K562 treated with DMSO at 1 percent for 24 hours (cell line): Measurements from ENCODE around the gene KRT79. TPM values are rescaled to one million over a fixed set of nuclear protein-coding genes. Genes with fewer than 3 reads are reported as not detected.

Experiments
- total RNA-seq: library from RNA; unstranded; fragments of 300-600 nt; gene quantifications from 2 replicates; pipeline ENCODE4 v1.2.3, GENCODE V29; 2022; ENCODE audit warnings: low read depth; ENCODE audit not compliant: insufficient read depth

KRT79 gene
- total RNA-seq: not detected in 2 replicates

GRCh38 chr12:52833922-52834726 lies at the start of gene KRT79:
TSS of gene KRT79 (minus strand) at chr12:52834311. CDS start at chr12:52834260, 51 bp downstream.

DNA sequence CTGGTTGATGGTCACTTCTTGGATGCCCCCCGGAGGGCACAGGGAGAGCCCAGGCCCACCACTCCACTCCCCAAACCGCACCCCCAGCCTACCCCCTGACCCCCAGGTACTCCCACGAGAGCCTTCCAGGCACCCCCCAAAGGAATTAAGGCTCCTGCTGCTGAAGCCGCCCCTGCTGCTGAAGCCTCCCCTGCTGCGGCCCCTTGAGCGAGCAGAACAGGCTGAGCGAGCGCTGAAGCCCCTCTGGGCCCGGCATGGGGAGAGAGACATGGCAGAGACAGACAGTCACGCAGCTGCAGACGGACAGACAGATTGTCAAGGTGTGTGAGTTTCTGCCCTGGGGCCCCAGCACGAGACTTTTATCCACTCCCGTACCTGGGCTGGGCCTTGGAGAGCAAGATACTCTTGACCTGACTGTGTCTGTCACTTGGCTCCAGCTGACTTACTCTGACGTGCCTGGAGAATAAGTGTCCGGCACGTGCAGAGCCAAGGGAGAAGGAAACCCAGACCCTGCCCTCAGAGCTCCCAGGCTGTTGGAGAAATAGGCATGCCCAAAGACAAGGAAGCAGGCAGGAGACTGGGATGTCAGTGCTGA lies 14.6 kb upstream of the KRT79 start, which contains the start of gene KRT78:
KRT78 (minus strand) TSS at position 334 of the 595 bp plus-strand sequence; CDS start at position 270, 64 bp downstream.

DNA sequence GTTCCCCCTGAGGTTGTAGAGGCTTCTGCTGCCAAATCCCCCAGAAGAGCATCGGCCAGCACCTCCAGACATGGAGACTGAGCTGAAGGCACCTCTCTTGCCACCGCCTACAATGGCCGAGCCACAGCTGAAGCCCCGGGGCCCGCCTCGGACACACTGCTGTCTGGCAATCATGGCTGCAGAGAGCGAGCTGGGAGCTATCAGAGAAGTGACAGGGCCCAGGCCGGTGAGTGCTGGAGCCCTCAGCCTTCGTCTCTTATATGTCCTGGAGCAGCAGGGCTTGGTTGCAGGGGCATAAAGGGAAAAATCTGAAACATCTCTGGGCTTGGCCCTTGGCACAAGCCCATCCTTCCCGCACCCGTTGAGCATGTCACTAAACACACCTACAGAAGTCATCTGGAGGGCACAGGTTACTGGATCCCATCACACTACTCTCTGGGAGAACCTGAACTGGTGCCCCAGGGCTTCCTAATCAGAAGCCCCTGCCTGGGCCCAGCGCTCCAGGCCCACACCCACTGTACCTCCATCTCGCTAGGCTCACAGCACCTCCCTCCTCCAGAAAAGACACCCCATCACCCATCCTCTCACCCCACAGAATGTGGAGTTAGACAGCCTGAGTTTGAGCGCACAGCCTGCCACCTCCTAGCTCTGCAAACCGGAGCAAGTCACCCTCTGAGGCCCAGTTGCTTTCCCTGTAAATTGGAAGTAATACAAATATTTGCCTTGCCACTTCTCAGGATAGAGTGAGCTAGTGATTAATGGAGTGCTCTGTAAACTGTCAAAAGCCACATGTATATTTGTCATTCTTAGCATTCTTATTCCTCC lies 20.0 kb downstream of the KRT79 start, which contains the start of gene KRT4:
KRT4 (minus strand) TSS at position 232 of the 825 bp plus-strand sequence; CDS start at position 174, 58 bp downstream.

GRCh38 chr12:52795694-52796428 lies 38.2 kb downstream of the KRT79 start, which contains the start of gene KRT3:
TSS of gene KRT3 (minus strand) at chr12:52796117. CDS start at chr12:52796042, 75 bp downstream.

GRCh38 chr12:52776913-52777395 lies 57.2 kb downstream of the KRT79 start, which contains the start of gene KRT76:
TSS of gene KRT76 (minus strand) at chr12:52777345. CDS start at chr12:52777291, 54 bp downstream.

Other genes with a start within 250 kb of the KRT79 start
- not detected in 2 replicates for gene KRT72, start 232.8 kb downstream of the KRT79 start, total RNA-seq
- 0.27 TPM in 1 of 2 replicates, not detected in the other for gene KRT73, start 215.8 kb downstream of the KRT79 start, total RNA-seq
- 0.35 TPM in 1 of 2 replicates, not detected in the other for gene KRT2, start 182.1 kb downstream of the KRT79 start, total RNA-seq
- not detected in 2 replicates for gene KRT1, start 153.9 kb downstream of the KRT79 start, total RNA-seq
- gene KRT77, start 130.8 kb downstream of the KRT79 start, total RNA-seq: not detected in 2 replicates
- not detected in 2 replicates for gene KRT76, start 57.0 kb downstream of the KRT79 start, total RNA-seq
- gene KRT3, start 38.2 kb downstream of the KRT79 start, total RNA-seq: not detected in 2 replicates
- gene KRT4, start 20.2 kb downstream of the KRT79 start, total RNA-seq: not detected in 2 replicates
- not detected in 2 replicates for gene KRT78, start 14.7 kb upstream of the KRT79 start, total RNA-seq
- 613 and 644 TPM in 2 replicates for gene KRT8, start 70.8 kb upstream of the KRT79 start, total RNA-seq
- 385 and 414 TPM in 2 replicates for gene KRT18, start 114.8 kb upstream of the KRT79 start, total RNA-seq
- 250 and 262 TPM in 2 replicates for gene EIF4B, start 172.1 kb upstream of the KRT79 start, total RNA-seq
- 5.0 and 7.3 TPM in 2 replicates for gene TNS2, start 215.8 kb upstream of the KRT79 start, total RNA-seq
- 25.9 and 26.5 TPM in 2 replicates for gene SPRYD3, start 245.1 kb upstream of the KRT79 start, total RNA-seq